Activated T-helper 1 cell treated with Interleukin-2 at 50 U/mL for 16 hours (primary cell): ENCODE data around the gene MARCHF4.
"Not testable (repeated sequence)": the region's sequence is repeated elsewhere in the genome, so short reads cannot be mapped to it uniquely, and the experiment has no call there.

Experiments used
- DNase-seq: peaks from one replicate; pipeline ENCODE4 v3.0.0-alpha.2; 2020; ENCODE audit warnings: low read depth

Gene MARCHF4

DNA sequence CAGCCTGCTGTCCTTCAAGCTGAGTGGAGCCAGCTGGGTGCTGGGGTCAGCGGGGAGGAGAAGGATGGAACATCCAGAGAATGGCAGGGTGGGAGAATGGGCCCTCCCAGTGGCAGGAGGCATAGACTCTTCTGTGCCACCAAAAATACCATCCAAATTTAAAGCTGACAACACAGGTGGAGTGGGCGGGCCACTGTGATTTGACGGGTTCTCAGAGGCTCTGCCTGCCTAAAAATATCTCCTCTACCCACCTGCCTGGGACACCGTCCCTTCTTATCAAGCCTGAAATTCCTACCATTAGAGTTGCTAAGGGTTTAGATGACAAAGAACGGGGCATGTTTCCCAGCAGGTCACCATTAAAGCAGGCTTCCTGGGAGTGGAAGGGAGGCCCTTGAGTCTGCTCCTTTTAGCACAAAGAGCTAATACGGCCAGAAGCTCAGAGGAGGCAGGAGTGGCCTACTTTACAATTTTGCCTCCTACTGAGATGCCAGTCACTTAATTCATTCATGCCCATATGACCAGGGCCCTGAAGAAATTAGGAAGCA, 19.8 kb upstream of the MARCHF4 start:
- DNase-seq, result no peak

DNA sequence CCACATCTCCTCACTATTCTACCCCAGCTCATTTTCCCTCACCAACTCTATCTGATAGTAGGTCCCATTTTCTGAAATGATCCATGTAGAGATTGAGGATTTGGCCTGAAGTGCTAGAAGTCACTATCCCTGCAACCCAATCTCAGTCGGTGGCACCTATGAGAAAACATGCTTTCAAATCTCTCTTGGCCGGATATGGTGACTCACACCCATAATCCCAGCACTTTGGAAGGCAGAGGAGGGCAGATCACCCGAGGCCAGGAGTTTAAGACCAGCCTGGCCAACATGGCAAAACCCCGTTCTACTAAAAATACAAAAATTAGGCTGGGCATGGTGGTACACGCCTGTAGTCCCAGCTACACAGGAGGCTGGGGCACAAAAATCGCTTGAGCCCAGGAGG, 19.1 kb upstream of the MARCHF4 start:
- DNase-seq, result no peak

DNA sequence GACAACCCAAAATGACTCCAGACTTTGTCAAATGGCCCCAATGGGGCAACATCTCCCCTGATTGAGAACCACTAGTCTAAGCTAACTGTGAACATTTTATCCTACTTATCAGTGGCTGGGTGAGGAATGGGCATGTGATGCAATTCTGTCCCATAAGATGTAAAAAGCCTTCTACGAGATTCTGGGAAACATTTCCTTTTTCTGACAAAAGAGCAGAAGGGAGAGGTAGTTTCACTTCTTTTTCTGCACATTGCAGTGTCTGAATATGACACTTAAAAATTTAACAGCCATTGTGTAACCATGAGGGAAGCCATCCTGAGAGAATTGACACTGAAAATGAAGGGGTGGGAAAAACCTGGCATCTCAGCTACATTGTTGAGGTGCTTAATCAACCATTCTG, 17.3 kb upstream of the MARCHF4 start:
- DNase-seq, result no peak

DNA sequence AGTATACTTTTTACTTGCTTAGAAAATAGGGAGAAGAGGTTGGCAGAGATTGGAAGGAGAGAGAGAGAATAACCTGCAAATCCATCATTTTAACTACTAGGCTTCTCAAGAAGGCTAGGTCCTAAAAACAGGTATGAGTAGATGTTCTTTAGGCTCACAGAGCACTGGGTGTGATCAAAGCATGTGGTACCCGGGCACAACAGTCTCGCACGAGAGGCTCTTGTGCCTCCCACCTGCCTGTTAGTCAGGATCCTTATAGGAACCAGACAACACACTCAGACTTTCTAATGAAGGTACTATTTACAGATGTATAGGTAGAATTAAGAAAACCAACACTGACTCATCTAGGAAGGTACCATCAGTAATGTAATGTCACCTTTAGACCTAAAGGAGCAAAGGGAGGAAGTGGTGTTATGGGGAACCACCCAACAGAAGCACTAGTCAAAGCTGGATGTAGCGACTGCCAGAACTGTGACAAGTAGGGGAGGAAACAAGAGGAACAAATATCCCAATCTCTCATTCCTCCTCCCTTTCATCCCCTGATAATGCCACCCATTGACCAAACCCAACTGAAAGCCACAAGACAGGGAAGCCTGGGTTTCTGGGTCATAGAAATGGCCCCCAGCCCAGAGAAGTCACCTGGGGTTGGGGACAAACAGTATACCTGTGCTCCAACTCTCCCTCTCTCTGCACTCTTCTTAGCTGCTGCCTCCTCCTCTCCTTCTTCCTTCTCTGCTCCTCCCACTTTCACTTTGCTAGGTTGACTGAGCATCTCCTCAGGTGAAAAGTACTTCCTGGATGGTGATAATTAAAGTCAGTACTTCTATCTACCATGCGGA, 16.0 kb upstream of the MARCHF4 start:
- no peak for DNase-seq

DNA sequence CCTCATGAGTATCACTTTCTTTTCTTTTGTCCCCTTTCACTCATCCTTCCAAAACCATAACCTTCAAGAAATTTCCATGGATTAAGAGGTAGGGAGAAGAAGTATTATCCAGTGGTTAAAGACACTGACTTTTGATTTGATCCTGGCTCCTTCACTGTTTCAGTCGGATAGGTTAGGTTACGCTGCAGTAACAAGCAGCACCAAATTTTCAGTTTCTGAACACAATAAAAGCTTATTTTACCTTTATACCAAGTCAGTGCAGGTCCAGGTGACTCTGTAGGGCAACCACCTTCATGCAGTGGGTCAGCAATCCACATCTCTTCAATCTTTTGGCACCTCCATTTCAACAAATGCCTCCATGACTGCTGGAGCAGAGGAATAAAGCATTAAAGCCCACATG, 15.0 kb upstream of the MARCHF4 start:
- DNase-seq, result no peak

DNA sequence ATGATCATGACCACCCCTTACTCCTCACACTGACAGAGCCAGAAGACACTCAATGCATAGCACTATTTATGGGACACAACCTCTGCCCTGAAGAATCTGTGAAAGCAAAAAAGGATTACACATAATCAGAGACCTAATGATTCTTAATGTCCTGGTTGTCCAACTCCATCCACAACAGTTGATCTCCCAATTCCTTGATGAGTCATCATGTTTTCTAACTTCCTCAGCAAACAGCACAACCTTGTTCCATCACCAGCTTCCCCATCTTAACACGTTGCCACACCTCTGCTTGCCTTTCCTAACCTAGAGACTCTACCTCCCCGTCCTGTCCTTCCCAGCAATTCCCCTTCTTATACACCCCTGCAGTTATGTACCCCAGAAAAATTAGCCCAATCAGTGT, 13.2 kb upstream of the MARCHF4 start:
- no peak for DNase-seq

DNA sequence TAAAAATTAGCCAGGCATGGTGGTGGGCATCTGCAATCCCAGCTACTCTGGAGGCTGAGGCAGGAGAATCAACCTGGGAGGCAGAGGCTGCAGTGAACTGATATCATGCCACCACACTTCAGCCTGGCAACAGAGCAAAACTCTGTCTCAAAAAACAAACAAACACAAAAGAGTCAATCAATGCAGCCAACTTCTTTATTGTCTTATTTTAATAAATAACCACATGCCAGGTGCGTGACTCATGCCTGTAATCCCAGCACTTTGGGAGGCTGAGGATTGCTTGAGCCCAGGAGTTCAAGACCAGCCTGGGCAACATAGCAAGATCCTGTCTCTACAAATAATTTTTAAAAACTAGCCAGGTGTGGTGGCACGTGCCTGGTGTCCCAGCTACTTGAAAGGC, 12.1 kb upstream of the MARCHF4 start:
- DNase-seq, result not testable (repeated sequence)

DNA sequence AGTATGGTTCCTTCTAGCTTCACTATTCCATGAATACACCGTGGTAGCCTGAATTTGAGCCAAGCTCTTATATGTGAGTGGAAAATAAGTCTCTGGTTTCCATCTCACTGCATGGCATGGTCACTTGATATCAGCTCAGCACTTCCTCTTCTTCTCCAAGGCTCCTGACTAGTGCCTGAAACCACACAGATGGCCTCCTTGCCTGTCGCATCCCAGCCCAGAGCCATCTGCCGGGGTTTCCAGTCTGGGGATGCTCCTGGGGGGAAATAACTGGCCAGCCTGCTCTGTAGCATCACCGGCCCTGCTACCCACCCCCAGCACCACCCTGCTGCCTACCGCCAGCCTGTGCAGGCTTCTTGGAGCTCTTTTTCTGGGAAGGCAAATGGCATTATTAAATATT, 7.7 kb upstream of the MARCHF4 start:
- no peak for DNase-seq

DNA sequence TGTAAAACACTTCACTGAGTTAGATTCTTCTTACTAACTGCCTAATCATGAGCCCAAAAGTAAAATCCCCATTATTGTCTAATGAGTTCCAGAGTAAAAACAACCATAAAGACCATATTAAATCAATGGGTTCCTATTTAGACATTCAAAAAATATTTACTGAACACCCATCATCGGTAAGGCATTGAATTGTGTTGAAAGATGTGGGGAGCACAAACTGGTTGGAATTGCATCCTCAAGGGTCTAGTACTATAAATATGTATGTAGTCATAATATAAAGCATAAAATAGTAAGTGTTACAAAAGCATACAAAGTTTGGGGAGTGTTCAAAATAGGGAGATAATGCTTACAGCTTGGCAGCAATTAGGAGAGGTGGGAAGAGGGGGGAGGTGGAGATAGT, 3.0 kb upstream of the MARCHF4 start:
- DNase-seq, result no peak

DNA sequence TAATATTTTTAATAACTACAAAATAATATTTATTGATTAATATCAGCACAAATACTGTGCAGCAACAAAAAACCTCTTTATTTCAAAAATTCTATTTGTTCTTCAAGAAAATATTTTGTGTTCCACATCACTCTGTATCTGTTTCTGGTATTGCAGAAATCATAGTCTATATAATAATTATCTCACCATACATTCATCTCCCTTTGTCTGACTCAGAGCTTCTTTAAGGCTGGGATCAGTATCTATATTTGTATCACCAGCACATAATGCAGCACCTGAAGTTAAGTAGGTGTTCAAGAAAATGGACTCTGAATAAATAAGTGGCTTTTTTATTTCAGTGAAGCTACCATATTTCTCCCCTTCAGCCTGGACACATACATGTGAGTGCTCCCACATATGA, 1.6 kb upstream of the MARCHF4 start:
- DNase-seq, result no peak

DNA sequence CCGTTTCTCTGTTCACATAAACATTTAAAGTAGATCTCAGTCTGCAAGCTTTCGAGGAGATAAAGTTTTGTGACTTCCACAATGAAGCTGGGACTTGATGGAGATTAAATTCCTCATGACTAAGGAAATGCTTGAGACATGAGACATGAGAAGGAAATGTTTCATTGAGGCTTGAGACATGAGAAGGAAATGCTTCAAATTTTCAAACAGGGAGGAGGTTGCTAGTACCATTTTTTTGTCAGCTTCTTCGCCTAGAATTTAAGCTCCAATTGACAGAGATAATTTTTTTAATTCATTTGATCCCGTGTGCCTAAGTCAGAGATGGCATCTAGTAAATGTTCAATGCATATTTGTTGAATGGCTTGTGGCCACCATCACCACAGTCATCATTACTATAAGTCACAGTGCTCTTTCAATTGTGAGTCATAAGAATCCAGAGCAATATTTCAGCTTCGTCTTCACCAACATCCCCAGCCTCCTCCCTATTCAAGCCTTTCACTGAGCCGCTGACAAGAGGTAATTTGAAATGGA, 543 bp upstream of the MARCHF4 start:
- DNase-seq, result no peak

DNA sequence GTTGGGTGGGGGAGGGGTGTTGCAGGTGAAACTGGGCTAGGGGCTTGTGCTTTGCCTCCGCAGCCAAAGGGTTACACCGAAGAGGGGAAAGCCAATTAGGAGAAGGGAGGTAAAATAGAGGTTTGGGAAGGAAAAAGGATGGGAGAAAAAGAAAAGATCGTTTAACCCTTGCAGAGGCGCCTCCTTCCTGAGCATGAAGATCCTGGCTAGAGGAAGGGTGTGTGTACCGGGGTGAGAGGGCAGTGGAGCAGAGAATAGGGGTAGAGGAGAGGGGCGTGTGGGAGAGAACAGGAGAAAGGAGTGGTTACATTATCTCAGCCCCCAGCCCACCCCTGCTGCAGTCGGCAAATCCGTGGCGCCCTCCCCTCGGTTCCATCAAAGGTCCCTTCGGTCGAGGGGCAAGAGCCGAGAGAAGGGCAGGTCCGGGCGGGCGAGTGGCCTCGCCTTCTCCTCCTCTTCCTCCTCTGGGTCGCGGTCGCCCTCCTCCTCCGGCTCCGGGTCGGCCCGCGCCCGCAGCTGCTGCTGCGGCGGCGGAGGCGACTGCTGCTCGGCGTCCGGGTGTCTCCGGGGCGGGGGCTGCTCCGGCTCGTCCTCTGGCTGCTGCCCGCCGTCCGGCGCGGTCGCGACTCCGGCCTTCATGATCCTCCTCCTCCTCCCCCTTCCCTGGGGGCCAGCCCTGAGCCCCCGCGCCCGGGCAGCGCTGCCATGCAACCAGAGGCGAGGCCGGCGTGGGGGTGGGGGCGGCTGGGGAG, 1.1 kb downstream of the MARCHF4 start:
- no peak for DNase-seq

DNA sequence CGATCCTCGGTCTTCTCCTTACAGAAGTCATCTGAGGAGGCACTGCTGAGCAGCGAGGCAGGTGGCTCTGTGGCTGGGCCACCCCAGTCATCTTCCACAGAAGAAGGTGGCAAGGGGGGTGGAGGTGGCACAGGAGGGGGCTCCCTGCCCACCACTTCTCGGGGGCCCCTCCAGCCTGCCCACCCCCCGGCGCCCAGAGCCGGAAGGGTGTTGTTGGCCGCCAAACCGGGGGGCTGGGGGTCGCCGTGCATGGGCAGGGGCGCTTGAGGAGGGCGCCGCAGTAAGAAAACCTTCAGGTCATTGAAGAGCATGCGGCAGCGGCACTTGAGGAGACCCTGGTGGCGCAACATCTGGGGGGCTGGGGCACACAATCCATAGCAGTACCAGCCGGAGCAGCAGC, 2.5 kb downstream of the MARCHF4 start:
- no peak for DNase-seq

DNA sequence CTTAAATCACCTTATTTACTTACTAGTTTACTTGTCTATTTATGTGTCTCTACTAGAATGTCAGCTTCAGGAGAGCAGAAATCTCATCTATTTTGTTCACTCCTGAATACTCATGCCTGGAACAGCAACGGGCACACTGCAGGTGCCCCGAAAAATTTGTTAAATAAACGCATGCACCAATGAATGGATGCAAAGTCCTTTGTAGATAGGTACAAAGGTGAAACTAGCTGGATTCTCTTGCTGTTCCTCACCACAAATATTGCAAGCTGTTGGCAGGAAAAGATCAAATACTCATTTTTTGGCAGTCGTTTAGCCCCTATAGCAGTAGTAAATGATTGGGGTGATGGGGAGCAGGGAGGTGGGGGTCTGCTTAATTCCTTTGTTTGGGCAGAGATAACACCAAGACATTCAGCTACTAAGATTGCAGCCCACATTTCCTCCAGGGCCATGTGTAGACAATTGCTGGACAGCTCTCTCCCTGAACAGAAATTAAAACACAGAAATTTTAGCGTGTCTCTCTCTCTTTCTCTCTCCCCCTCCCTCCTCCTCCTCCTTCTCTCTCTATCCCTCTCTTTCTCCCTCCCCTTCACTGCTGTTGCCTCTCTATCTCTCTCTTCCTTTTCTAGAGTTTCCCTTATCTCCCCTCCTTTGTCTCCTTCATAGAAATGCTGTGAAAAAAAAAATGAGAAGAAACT, 5.4 kb downstream of the MARCHF4 start:
- DNase-seq, result no peak

DNA sequence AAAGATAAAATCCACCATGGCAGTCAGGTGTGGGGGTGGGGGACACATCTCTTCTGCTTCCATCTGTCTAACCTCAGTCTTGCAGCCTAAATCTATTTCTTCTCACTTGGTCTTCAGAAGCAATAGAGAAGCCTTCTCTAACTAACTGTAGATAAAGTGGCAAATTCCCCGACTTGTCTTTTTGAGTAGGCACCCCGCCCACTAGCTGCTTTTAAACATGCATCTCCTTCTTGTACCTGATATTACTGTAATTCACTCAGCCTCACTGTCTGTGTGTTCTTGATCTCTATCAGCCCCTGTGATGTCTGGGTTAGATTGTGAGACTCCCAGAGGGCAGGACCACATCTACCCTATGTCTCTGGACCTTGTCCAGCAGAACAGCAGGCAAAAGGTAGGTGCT, 6.8 kb downstream of the MARCHF4 start:
- DNase-seq, result no peak

DNA sequence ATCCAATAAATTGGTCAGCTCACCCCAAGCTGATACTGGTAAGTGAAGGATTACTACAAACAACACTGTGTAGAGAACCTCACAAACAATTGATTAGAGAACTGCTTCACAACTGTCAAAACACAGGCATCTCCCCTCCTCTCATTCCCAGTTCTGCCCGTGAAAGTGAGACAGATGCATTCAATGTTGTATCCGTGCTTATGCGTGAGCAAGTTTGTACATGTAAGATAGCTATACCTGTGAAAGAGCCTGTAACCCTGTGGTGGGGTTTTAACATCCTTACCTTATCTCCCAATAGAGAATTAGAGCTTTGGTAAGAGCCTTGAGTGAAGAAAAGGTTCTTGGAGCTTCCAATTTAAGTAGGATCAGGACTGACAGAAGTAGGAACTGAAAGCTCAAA, 9.1 kb downstream of the MARCHF4 start:
- DNase-seq, result no peak

DNA sequence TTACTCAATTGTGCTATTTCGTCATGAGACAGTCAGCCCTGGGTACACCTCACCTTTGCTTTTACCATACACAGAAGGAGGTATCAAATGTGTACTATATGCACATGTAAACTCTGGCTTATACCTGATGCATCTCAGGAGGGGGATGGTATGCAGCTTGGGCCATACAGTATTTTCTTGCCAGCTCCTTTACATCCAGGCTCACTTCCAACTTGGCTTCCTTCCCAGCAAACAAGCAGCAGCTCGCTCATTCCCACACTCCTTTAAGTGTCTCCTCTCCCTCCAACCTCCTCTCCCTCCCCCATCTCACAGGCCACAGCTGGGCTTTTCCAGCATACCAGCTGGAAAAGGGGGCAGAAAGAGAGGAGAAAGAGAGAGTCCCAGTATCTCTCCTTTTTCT, 9.6 kb downstream of the MARCHF4 start:
- no peak for DNase-seq

DNA sequence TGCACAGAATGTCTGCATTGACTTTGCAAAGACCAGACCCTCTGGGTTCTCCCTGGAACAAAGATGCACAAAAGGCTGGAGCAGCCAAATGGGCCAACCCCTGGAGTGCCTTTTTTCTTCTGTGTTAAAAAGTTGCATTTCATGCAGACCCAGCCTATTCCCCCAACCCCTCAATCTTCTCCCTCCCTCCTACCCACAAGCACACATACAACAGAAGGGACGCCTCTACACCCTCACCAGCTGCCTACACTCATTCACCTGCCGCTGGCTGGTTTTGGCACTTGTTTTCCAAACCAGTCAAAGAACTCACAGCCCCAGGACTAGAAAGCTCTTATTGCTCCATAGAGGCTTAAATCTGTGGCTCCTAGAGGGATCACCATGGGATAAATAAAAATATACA, 16.6 kb downstream of the MARCHF4 start:
- no peak for DNase-seq

DNA sequence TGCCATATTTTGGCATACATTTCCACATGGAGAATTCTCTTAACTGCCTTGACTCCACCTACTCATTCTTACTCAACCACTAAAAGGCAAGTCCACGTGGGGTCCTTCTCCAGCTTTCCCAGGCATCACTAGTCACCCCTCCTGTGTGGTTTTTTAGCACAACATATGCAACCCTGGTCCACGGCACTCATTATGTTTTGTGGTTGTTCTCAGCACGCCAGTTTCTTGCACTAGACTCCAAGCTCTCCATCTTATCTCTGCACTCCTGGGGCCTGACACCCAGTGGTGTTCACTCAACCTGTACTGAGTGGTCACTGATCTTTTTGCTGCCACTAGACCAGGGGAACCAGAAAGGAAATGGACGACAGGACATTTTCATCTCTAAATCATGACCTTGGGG, 18.0 kb downstream of the MARCHF4 start:
- DNase-seq, result no peak

DNA sequence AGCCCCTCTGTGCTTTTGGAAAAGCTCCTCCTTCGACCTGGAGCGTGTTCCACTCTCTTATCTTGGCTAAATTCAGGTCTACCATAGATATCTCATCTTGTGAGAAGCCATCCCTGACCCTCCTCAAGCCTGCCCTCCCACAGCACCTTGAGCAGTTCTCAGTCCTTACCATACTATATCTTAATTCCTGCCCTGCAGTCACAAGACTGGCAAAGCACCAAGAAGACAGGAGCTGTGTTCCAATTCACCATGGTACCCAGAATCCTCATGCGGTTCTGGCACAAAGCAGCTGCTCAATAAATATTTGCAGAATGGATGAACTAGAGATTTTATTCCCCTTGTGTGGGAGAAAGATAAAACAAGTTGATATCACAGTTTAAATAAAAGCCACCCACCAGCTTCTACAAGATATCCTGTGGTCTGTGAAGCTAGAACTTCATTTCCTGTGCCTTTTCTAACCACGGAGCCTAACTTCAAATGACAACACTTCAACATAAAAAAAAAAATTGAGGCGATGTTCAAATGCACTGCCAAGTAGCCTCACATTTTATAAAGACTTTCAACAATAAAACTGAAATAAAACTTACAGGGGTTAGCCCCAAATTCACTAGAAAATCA, 19.5 kb downstream of the MARCHF4 start:
- DNase-seq, result no peak

DNA sequence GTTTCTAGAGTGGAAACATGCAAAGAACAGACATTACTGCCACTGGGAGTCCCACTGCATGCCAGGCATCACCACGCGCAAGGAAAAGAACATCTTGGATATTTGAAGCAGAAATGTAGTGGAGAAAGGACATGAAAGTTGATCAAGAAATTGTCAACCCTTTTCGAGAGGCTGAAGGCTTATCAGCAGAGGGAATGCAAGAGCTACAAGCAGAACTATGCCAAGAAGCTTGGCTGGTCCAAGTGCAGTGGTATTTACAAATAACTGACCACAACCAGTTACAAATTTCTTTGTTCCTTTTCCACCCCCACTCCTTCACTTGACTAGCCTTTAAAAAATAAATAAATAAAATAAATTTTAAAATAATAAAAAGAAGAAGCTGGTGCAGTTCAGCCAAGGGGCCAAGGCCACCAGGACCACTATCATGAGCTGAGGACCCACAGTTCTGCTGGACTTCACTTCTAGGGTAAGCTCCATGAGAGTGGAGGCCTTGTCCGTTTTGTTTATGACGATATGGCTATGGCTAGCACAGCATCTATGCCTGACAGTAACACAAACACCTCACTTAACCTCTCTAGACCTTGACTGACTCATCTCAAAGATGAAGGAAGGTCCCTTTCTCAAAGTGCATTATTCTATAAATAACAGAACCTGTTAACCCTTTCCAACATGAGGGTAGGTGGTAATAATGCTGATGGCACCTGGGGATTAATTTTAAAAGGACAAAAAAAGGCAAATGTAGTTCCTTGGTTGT, 20.9 kb downstream of the MARCHF4 start:
- DNase-seq, result no peak
